Measurements from ENCODE around the gene STKLD1.
"Not testable (repeated sequence)": the region's sequence is repeated elsewhere in the genome, so short reads cannot be mapped to it uniquely, and the experiment has no call there.

STKLD1 gene

GRCh38 chr9:133375724-133376654 is at the start of gene STKLD1, which contains the start of gene SURF4:
STKLD1 (plus strand) TSS chr9:133376366; CDS start chr9:133376474, 108 bp downstream.
SURF4 (minus strand) TSS chr9:133376060; CDS start chr9:133375969, 91 bp downstream.
- H3K4me3 ChIP-seq (ENCODE audit: low read depth, low read length), result peak within 1 kb of the TSS; percentile 82
- TF ChIP-seq CTCF (IDR thresholded peaks at IDR 0.05; ENCODE audit: low read depth, low read length), result no peak

GRCh38 chr9:133327021-133327420 is 49.1 kb upstream of the STKLD1 start:
- H3K4me3 ChIP-seq (ENCODE audit: low read depth, low read length), result not testable (repeated sequence)

- TF ChIP-seq CTCF (IDR thresholded peaks at IDR 0.05; ENCODE audit: low read depth, low read length), result no peak
- no peak overlapping the region for H3K4me3 ChIP-seq (ENCODE audit: low read depth, low read length)
Measured at GRCh38 chr9:133327834-133328484, 48.2 kb upstream of the STKLD1 start.

- H3K4me3 ChIP-seq (ENCODE audit: low read depth, low read length), result not testable (repeated sequence)
- peak; percentile 45 for TF ChIP-seq CTCF (IDR thresholded peaks at IDR 0.05; ENCODE audit: low read depth, low read length)
Measured at GRCh38 chr9:133329306-133330156, 46.6 kb upstream of the STKLD1 start.

- TF ChIP-seq CTCF (IDR thresholded peaks at IDR 0.05; ENCODE audit: low read depth, low read length), result no peak
Measured at GRCh38 chr9:133331221-133331620, 44.9 kb upstream of the STKLD1 start.

GRCh38 chr9:133331641-133332380 is 44.4 kb upstream of the STKLD1 start:
- TF ChIP-seq CTCF (IDR thresholded peaks at IDR 0.05; ENCODE audit: low read depth, low read length), result no peak
- no peak overlapping the region for H3K4me3 ChIP-seq (ENCODE audit: low read depth, low read length)

More at GRCh38 chr9:133331221-133331620, 44.9 kb upstream of the STKLD1 start:
- no peak overlapping the region for H3K4me3 ChIP-seq (ENCODE audit: low read depth, low read length)

GRCh38 chr9:133332381-133332730 is 43.8 kb upstream of the STKLD1 start:
- TF ChIP-seq CTCF (IDR thresholded peaks at IDR 0.05; ENCODE audit: low read depth, low read length), result no peak
- no peak overlapping the region for H3K4me3 ChIP-seq (ENCODE audit: low read depth, low read length)
